ENCODE measurements around the gene LIPK.
"Not testable (repeated sequence)": the region's sequence is repeated elsewhere in the genome, so short reads cannot be mapped to it uniquely, and the experiment has no call there.

The LIPK gene, protein sequence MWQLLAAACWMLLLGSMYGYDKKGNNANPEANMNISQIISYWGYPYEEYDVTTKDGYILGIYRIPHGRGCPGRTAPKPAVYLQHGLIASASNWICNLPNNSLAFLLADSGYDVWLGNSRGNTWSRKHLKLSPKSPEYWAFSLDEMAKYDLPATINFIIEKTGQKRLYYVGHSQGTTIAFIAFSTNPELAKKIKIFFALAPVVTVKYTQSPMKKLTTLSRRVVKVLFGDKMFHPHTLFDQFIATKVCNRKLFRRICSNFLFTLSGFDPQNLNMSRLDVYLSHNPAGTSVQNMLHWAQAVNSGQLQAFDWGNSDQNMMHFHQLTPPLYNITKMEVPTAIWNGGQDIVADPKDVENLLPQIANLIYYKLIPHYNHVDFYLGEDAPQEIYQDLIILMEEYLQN

DNA sequence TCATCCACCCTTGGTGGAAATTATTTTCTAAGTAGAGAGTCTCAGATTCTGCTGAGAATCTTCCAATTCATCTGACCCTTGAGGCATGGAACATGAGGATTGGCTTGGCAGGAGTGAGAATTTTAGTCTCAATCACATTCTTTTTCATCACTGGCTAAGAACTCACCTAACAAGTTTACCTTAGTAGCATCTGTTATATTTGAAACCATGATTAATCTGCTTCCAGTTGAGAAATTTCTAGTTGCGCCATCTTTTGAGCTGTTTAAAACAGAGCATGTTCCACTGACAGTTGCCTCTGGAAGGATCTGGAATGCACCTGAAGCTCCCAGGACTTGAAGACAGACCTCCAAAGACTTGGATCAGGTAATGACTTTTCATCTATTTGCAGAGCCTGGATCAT lies at the start of gene LIPK:
Gene LIPK, plus strand, starts transcription at position 292 of the 400 bp plus-strand sequence. CDS start 18,295 bp downstream, outside the sequence.
- Histone ChIP-seq H3K4me3 (no peak within 1 kb of the TSS), H3K9ac (ENCODE audit: insufficient read length) (no peak within 1 kb of the TSS), H3K27ac (no peak within 1 kb of the TSS), H3K9me3 (ENCODE audit: low read depth, low read length) (no peaks in the 10 kb centered on the region), H3K36me3 (ENCODE audit: insufficient read depth, low read length) (no peaks in the 10 kb centered on the region)
- TF ChIP-seq EZH2 (IDR thresholded peaks at IDR 0.05), result no peak
- TF ChIP-seq FOXP2 (optimal IDR thresholded peaks at IDR 0.05; ENCODE audit: control extremely low read depth, extremely low read length, insufficient read depth), result no peak
- TF ChIP-seq POLR2AphosphoS5 (IDR thresholded peaks at IDR 0.05; ENCODE audit: borderline replicate concordance, low read depth, low read length), result no peak
- DNase-seq (ENCODE audit: low read depth, low spot score), result no peak

- no peak for DNase-seq (ENCODE audit: low read depth, low spot score)
- Histone ChIP-seq H3K9ac (ENCODE audit: insufficient read length) (no peak overlapping the region), H3K4me3 (no peak overlapping the region), H3K27ac (no peak overlapping the region), H3K36me3 (ENCODE audit: insufficient read depth, low read length) (no peaks in the 10 kb centered on the region), H3K9me3 (ENCODE audit: low read depth, low read length) (no peaks in the 10 kb centered on the region)
- TF ChIP-seq EZH2 (IDR thresholded peaks at IDR 0.05), result no peak
- TF ChIP-seq POLR2AphosphoS5 (IDR thresholded peaks at IDR 0.05; ENCODE audit: borderline replicate concordance, low read depth, low read length), result no peak
- no peak for TF ChIP-seq FOXP2 (optimal IDR thresholded peaks at IDR 0.05; ENCODE audit: control extremely low read depth, extremely low read length, insufficient read depth)
These were observed 48.1 kb upstream of the LIPK start for GRCh38 chr10:88657901-88658300.

GRCh38 chr10:88659725-88660597 lies 46.1 kb upstream of the LIPK start:
- no peak for TF ChIP-seq POLR2AphosphoS5 (IDR thresholded peaks at IDR 0.05; ENCODE audit: borderline replicate concordance, low read depth, low read length)
- no peak for TF ChIP-seq EZH2 (IDR thresholded peaks at IDR 0.05)
- TF ChIP-seq FOXP2 (optimal IDR thresholded peaks at IDR 0.05; ENCODE audit: control extremely low read depth, extremely low read length, insufficient read depth), result no peak
- Histone ChIP-seq H3K4me3 (no peak overlapping the region), H3K9ac (ENCODE audit: insufficient read length) (no peak overlapping the region), H3K9me3 (ENCODE audit: low read depth, low read length) (no peaks in the 10 kb centered on the region), H3K36me3 (ENCODE audit: insufficient read depth, low read length) (no peaks in the 10 kb centered on the region), H3K27ac (no peak overlapping the region)
- no peak for DNase-seq (ENCODE audit: low read depth, low spot score)

DNA sequence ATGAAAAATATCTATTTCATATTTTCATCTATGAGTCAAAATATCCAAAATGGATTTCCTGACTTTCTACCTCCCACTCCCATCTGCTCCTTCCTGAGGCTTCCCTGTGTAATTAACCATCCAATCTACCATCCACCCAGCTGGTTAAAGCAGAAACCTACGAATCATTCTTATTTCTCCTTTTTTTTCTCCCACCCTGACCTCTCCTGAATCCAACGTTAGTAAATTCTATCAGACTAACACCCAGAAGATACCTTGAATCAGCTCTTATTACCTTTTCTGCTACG lies 45.5 kb upstream of the LIPK start:
- TF ChIP-seq FOXP2 (optimal IDR thresholded peaks at IDR 0.05; ENCODE audit: control extremely low read depth, extremely low read length, insufficient read depth) (no peak), POLR2AphosphoS5 (IDR thresholded peaks at IDR 0.05; ENCODE audit: borderline replicate concordance, low read depth, low read length) (no peak), EZH2 (IDR thresholded peaks at IDR 0.05) (no peak)
- no peak for DNase-seq (ENCODE audit: low read depth, low spot score)

DNA sequence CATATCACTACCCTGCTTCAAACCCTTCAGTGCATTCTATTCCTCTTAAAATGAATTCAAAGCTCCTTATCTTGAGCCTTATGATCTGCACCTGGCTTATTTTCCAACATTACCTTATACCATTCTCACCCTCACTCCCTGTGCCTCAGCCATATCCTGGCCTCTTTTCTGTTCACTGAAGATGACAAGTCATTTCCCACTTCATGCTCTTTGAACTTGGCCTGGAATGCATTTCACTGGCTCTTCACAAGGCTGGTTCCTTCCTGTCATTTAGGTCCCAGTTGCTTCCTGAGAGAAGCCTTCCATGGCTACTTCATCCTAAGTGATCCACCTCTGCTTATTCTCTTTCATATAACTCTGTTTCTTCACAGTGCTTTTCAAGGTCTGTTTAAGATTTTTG lies 45.0 kb upstream of the LIPK start:
- Histone ChIP-seq H3K4me3 (no peak overlapping the region), H3K27ac (no peak overlapping the region), H3K9ac (ENCODE audit: insufficient read length) (no peak overlapping the region), H3K9me3 (ENCODE audit: low read depth, low read length) (no peaks in the 10 kb centered on the region), H3K36me3 (ENCODE audit: insufficient read depth, low read length) (no peaks in the 10 kb centered on the region)
- DNase-seq (ENCODE audit: low read depth, low spot score), result no peak
- TF ChIP-seq EZH2 (IDR thresholded peaks at IDR 0.05) (no peak), POLR2AphosphoS5 (IDR thresholded peaks at IDR 0.05; ENCODE audit: borderline replicate concordance, low read depth, low read length) (no peak), FOXP2 (optimal IDR thresholded peaks at IDR 0.05; ENCODE audit: control extremely low read depth, extremely low read length, insufficient read depth) (no peak)

More for the DNA sequence above, 45.5 kb upstream of the LIPK start:
- Histone ChIP-seq H3K36me3 (ENCODE audit: insufficient read depth, low read length) (no peaks in the 10 kb centered on the region), H3K9ac (ENCODE audit: insufficient read length) (no peak overlapping the region), H3K4me3 (no peak overlapping the region), H3K27ac (no peak overlapping the region), H3K9me3 (ENCODE audit: low read depth, low read length) (no peaks in the 10 kb centered on the region)

DNA sequence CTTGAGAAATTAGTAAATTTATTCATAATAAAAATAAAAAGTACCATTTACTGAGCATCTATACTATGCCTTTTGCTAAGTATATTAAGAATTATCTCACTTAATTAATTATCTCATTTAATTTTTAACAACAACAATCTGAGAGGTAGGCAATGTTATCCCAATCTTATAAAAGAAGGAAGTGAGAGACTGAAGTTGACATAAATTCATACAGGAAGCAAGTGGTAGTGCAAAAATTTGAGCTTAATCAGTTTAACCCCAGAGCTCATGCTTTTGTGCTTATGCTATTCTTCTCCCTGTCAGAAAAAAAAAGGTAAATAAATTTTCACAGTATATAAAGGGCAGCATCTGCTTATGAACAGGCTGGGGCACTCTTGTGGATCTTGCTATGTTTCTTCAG lies 44.5 kb upstream of the LIPK start:
- Histone ChIP-seq H3K4me3 (no peak overlapping the region), H3K9me3 (ENCODE audit: low read depth, low read length) (no peaks in the 10 kb centered on the region), H3K9ac (ENCODE audit: insufficient read length) (no peak overlapping the region), H3K36me3 (ENCODE audit: insufficient read depth, low read length) (no peaks in the 10 kb centered on the region), H3K27ac (no peak overlapping the region)
- no peak for DNase-seq (ENCODE audit: low read depth, low spot score)
- TF ChIP-seq EZH2 (IDR thresholded peaks at IDR 0.05), result no peak
- no peak for TF ChIP-seq POLR2AphosphoS5 (IDR thresholded peaks at IDR 0.05; ENCODE audit: borderline replicate concordance, low read depth, low read length)
- no peak for TF ChIP-seq FOXP2 (optimal IDR thresholded peaks at IDR 0.05; ENCODE audit: control extremely low read depth, extremely low read length, insufficient read depth)

DNA sequence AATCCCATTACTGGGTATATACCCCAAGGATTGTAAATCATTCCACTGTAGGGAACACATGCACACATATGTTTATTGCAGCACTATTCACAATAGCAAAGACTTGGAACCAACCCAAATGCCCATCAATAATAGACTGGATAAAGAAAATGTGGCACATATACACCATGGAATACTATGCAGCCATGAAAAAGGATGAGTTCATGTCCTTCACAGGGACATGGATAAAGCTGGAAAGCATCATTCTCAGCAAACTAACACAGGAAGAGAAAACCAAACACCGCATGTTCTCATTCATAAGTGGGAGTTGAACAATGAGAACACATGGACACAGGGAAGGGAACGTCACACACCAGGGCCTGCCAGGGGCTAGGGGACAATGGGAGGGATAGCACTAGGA lies 42.9 kb upstream of the LIPK start:
- not testable (repeated sequence) for H3K27ac ChIP-seq; DNase-seq (ENCODE audit: low read depth, low spot score); H3K9ac ChIP-seq (ENCODE audit: insufficient read length); H3K36me3 ChIP-seq (ENCODE audit: insufficient read depth, low read length); H3K9me3 ChIP-seq (ENCODE audit: low read depth, low read length); H3K4me3 ChIP-seq

DNA sequence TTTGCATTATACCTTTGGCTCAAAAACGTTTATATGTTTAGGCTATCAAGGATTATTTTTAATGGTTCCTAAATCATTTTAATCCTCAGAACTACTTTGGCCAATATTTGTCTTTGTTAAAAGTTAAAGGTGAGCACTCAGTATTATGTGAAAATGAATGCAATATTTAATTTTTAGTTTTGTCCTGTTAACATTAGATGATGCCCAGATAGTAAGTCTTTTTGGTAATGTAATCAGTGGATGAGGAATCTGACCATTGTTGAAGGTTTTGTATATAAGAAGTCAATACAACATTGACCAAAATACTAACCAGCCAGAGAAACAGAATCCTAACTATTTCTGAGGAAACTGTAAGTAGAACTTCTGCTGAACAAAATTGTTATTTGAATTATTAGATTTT lies 41.9 kb upstream of the LIPK start, which contains the start of gene LIPF:
Gene LIPF, plus strand, starts transcription at position 301 of the 400 bp plus-strand sequence. CDS start 2,856 bp downstream, outside the sequence.
- Histone ChIP-seq H3K9ac (ENCODE audit: insufficient read length) (no peak within 1 kb of the TSS), H3K36me3 (ENCODE audit: insufficient read depth, low read length) (no peaks in the 10 kb centered on the region), H3K9me3 (ENCODE audit: low read depth, low read length) (no peaks in the 10 kb centered on the region), H3K27ac (no peak within 1 kb of the TSS), H3K4me3 (no peak within 1 kb of the TSS)
- TF ChIP-seq EZH2 (IDR thresholded peaks at IDR 0.05) (no peak), FOXP2 (optimal IDR thresholded peaks at IDR 0.05; ENCODE audit: control extremely low read depth, extremely low read length, insufficient read depth) (no peak), POLR2AphosphoS5 (IDR thresholded peaks at IDR 0.05; ENCODE audit: borderline replicate concordance, low read depth, low read length) (no peak)
- DNase-seq (ENCODE audit: low read depth, low spot score), result no peak
